Adrenal gland (tissue), 12 donors: ENCODE measurements around the gene MPEG1. TPM values are rescaled to one million over a fixed set of nuclear protein-coding genes. Genes with fewer than 3 reads are reported as not detected.
A peak's percentile ranks its signal among the peaks of the same experiment; 100 is the strongest.

ENCODE experiments used
- DNase-seq, 7 donors: peaks; one replicate each; pipeline ENCODE4 v3.0.0-alpha.2; 2019 to 2020
- H3K27ac ChIP-seq, 5 donors: fragments of 200-600 bp; sonication (generic) in 4 of 5; 1 replicate in 3 of 5; 2 replicates in 2 of 5; pipeline versions ENCODE4 v1.5.1 to v1.8.0; 2016 to 2020; ENCODE audit warnings: mild to moderate bottlenecking in 1 of 5
- H3K27me3 ChIP-seq: fragments of 200-600 bp; 2 replicates; pipeline ENCODE4 v1.8.0; 2021
- H3K36me3 ChIP-seq, 2 donors: fragments of 200-600 bp; replicated peaks in 1 of 2; 1 replicate in 1 of 2; 2 replicates in 1 of 2; pipeline versions ENCODE4 v1.5.1 to v1.8.0; 2018 to 2022
- H3K4me1 ChIP-seq, 2 donors: fragments of 200-600 bp; replicated peaks in 1 of 2; 1 replicate in 1 of 2; 2 replicates in 1 of 2; pipeline versions ENCODE4 v1.5.1 to v1.8.0; 2018 to 2021
- H3K4me3 ChIP-seq, 4 donors: fragments of 200-600 bp; sonication (generic) in 3 of 4; one replicate each; pipeline ENCODE4 v1.5.1; 2016 to 2018
- H3K9me3 ChIP-seq, 3 donors: fragments of 200-600 bp; sonication (generic) in 1 of 3; replicated peaks in 1 of 3; 1 replicate in 2 of 3; 2 replicates in 1 of 3; pipeline versions ENCODE4 v1.5.1 to v1.8.0; 2016 to 2021
- CTCF ChIP-seq, 6 experiments: fragments of 450-650 bp in 4 of 6; fragments of 200-600 bp in 2 of 6; sonication (generic) in 1 of 6; IDR thresholded peaks; 1 replicate in 5 of 6; 2 replicates in 1 of 6; pipeline versions ENCODE4 v1.5.1 to v1.8.0; 2016 to 2021; ENCODE audit warnings: antibody characterized with exemption in 6 of 6, mild to moderate bottlenecking in 2 of 6, moderate library complexity in 1 of 6
- POLR2A ChIP-seq, 2 donors: fragments of 450-650 bp; IDR thresholded peaks; one replicate each; pipeline ENCODE4 v1.6.1; 2017; ENCODE audit warnings: antibody characterized with exemption in 2 of 2, mild to moderate bottlenecking in 2 of 2, moderate library complexity in 1 of 2
- WGBS, 4 donors: extraction: QIAGEN DNeasy Blood & Tissue Kit in 2 of 4; methylation state at CpG; one replicate each; pipeline versions ENCODE4 v1.1.5 to v1.1.7; 2013 to 2017; 5-methylcytosine and 5-hydroxymethylcytosine counted together
- intact Hi-C, 2 donors: fragments of 100-400 bp; cut with DNase I; formaldehyde crosslinking; loops; one replicate each; pipeline versions ENCODE4 v1.14.1 to v1.15.0; 2022 to 2023
- polyA plus RNA-seq, 3 donors: library from polyadenylated mRNA; stranded (reverse); fragments of 200-250 nt in 2 of 3; fragments of 350-450 nt in 1 of 3; fragmentation: Illumina TruSeq in 1 of 3; extraction: RNeasy Lipid Tissue Mini Kit (QIAGEN cat#74804) in 1 of 3; gene quantifications; one replicate each; pipeline ENCODE4 v1.2.3, GENCODE V29; 2013 to 2014
- total RNA-seq, 9 donors: library from RNA; depleted of rRNA in 4 of 9; stranded (reverse); fragments of >200 nt in 4 of 9; fragments of 120-200 nt in 1 of 9; fragmentation: NEBNext Ultra II Directional in 1 of 9; extraction: Animal tissue kit (Norgen Biotek cat#: 25700) in 1 of 9; gene quantifications; one replicate each; pipeline versions ENCODE4 v1.1.0 to v1.2.4, GENCODE V29; 2013 to 2023
- donor health status: healthy with polysubstance abuse.
- donor health status: Bipolar disorder and iron deficiency.
- donor health status: DM: yes; HTN: yes; CAD: no.
- donor health status: DM: no; HTN: no; CAD: no.
- donor health status: DM: no; HTN: no; CAD: no.
- donor health status: DM: yes; HTN: yes; CAD: no.

The MPEG1 gene
- total and polyA plus RNA-seq, 12 donors, result 4.5 to 54.8 (median 24.0) TPM

- 9 to 15% (median 12%) methylated on average over 4 to 9 of the region's 9 CpGs for WGBS, 4 donors
- Histone ChIP-seq H3K27me3 (no peaks in the 10 kb centered on the region), H3K36me3 (peaks cover 0 to 9% of the 10 kb centered on the region in 2 donors), H3K4me3 (no peak overlapping the region), H3K9me3 (no peaks in the 10 kb centered on the region), H3K4me1 (peaks cover 4 to 17% of the 10 kb centered on the region in 2 donors), H3K27ac (peak overlapping the region in 2 of 5 donors; percentile 32 to 53)
- intact Hi-C loops, result no loop called here
- TF ChIP-seq POLR2A (IDR thresholded peaks at IDR 0.05), result no peak
- no peak for TF ChIP-seq CTCF (IDR thresholded peaks at IDR 0.05)
- DNase-seq, result peak; percentile 78 to 96 (median 88)
Observed at GRCh38 chr11:59197991-59198390, 14.7 kb downstream of the MPEG1 start.

- no peak overlapping the region for H3K4me3 ChIP-seq
- 84 to 94% (median 90%) methylated on average over 2 of the region's 2 CpGs for WGBS, 4 donors
- intact Hi-C loops, result no loop called here
- H3K36me3 ChIP-seq, result peaks cover 0 to 3% of the 10 kb centered on the region in 2 donors
- DNase-seq, result no peak
- no peak for TF ChIP-seq POLR2A (IDR thresholded peaks at IDR 0.05)
- no peak for TF ChIP-seq CTCF (IDR thresholded peaks at IDR 0.05)
- H3K27ac ChIP-seq, result no peak overlapping the region
- no peaks in the 10 kb centered on the region for H3K9me3 ChIP-seq
- H3K4me1 ChIP-seq, result peaks cover 4 to 17% of the 10 kb centered on the region in 2 donors
- no peaks in the 10 kb centered on the region for H3K27me3 ChIP-seq
Observed at GRCh38 chr11:59196777-59197176, 15.9 kb downstream of the MPEG1 start.

GRCh38 chr11:59195586-59195985 is 17.1 kb downstream of the MPEG1 start:
- H3K27ac ChIP-seq, result no peak overlapping the region
- no peaks in the 10 kb centered on the region for H3K27me3 ChIP-seq
- no peak overlapping the region for H3K4me3 ChIP-seq
- H3K9me3 ChIP-seq, result no peaks in the 10 kb centered on the region
- H3K36me3 ChIP-seq, result peaks cover 0 to 3% of the 10 kb centered on the region in 2 donors
- WGBS, 4 donors, result 77 to 84% (median 80%) methylated on average over 4 of the region's 4 CpGs
- H3K4me1 ChIP-seq, result peaks cover 4 to 18% of the 10 kb centered on the region in 2 donors
- DNase-seq, result no peak
- no peak for TF ChIP-seq POLR2A (IDR thresholded peaks at IDR 0.05)
- no peak for TF ChIP-seq CTCF (IDR thresholded peaks at IDR 0.05)
- intact Hi-C loops, result no loop called here

- Histone ChIP-seq H3K4me1 (peaks cover 4 to 30% of the 10 kb centered on the region in 2 donors), H3K27me3 (no peaks in the 10 kb centered on the region), H3K4me3 (no peak overlapping the region), H3K27ac (no peak overlapping the region), H3K9me3 (no peaks in the 10 kb centered on the region), H3K36me3 (peaks cover 0 to 3% of the 10 kb centered on the region in 2 donors)
- intact Hi-C loops, result no loop called here
- no peak for TF ChIP-seq POLR2A (IDR thresholded peaks at IDR 0.05)
- TF ChIP-seq CTCF (IDR thresholded peaks at IDR 0.05), result no peak
- 69 to 74% (median 70%) methylated on average over 9 to 10 of the region's 10 CpGs for WGBS, 4 donors
- no peak for DNase-seq
Observed at GRCh38 chr11:59193587-59194130, 19.1 kb downstream of the MPEG1 start.
